ENCODE measurements around the gene ATP2C2.

GRCh38 chr16:84340325-84341040, 27.9 kb upstream of the ATP2C2 start:
- TF ChIP-seq GATA3 (IDR thresholded peaks at IDR 0.05; ENCODE audit: low read depth, low read length) (no peak), GATA2 (IDR thresholded peaks at IDR 0.05; ENCODE audit: low read depth, low read length) (no peak)
